HEK293T (cell line): ENCODE results near the gene FGF3.

Experiments used
- BHLHE40 ChIP-seq: fragments of 450-650 bp; IDR thresholded peaks from 2 replicates; pipeline ENCODE4 v1.6.1; 2016; ENCODE audit warnings: mild to moderate bottlenecking, moderate library complexity, borderline replicate concordance
- FOXA1 ChIP-seq: fragments of 450-650 bp; IDR thresholded peaks from 2 replicates; pipeline ENCODE4 v1.6.1; 2016; ENCODE audit warnings: mild to moderate bottlenecking
- LEF1 ChIP-seq: fragments of 450-650 bp; IDR thresholded peaks from 2 replicates; pipeline ENCODE4 v1.6.1; 2017; ENCODE audit warnings: mild to moderate bottlenecking, borderline replicate concordance
- PKNOX1 ChIP-seq: fragments of 450-650 bp; IDR thresholded peaks from 2 replicates; pipeline ENCODE4 v1.6.1; 2016

GRCh38 chr11:69801513-69802335, 17.5 kb downstream of the FGF3 start:
- no peak for TF ChIP-seq PKNOX1
- no peak for TF ChIP-seq LEF1
- no peak for TF ChIP-seq FOXA1
- TF ChIP-seq BHLHE40: no peak
